Activated CD8-positive, alpha-beta memory T cell treated with anti-CD3 and anti-CD28 coated beads, Interleukin-2, amount 10 ng/mL, durations not matched to agents 7 days and 5 days (primary cell): ENCODE data around the gene ETV4. TPM values are rescaled to one million over a fixed set of nuclear protein-coding genes. Genes with fewer than 3 reads are reported as not detected.

Experiments used
- ATAC-seq: fragments of 150-1000 bp; cut with Tn5 transposase; one replicate; pipeline ENCODE4 v1.10.0; 2021; ENCODE audit warnings: moderate library complexity
- CTCF ChIA-PET: fragments of 350-600 bp; sonication (Branson Sonifier 250); formaldehyde crosslinking; loops from one replicate; lab custom pipeline; 2021; ENCODE audit warnings: antibody characterized with exemption; lab: Charles Lee
- DNase-seq: peaks from one replicate; pipeline ENCODE4 v3.0.0-alpha.2; 2020
- H3K27ac Mint-ChIP-seq: one replicate; pipeline ENCODE4 v1.8.0; 2021; ENCODE audit warnings: mild to moderate bottlenecking, mixed read lengths
- H3K27me3 Mint-ChIP-seq: one replicate; pipeline ENCODE4 v1.8.0; 2021; ENCODE audit warnings: mixed read lengths
- H3K36me3 Mint-ChIP-seq: one replicate; pipeline ENCODE4 v1.8.0; 2021; ENCODE audit warnings: mild to moderate bottlenecking, mixed read lengths
- H3K4me1 Mint-ChIP-seq: one replicate; pipeline ENCODE4 v1.8.0; 2021; ENCODE audit warnings: mixed read lengths
- H3K4me3 Mint-ChIP-seq: one replicate; pipeline ENCODE4 v1.8.0; 2021; ENCODE audit warnings: mild to moderate bottlenecking, moderate library complexity, mixed read lengths
- H3K9me3 Mint-ChIP-seq: one replicate; pipeline ENCODE4 v1.8.0; 2022; ENCODE audit warnings: low read depth, mixed read lengths
- total RNA-seq, 2 experiments: library from RNA; stranded (reverse); gene quantifications; one replicate each; pipeline ENCODE4 v1.2.3, GENCODE V29; 2021

Gene ETV4
- total RNA-seq, 2 experiments from 2014 or later: 0.82 to 1.9 TPM

DNA sequence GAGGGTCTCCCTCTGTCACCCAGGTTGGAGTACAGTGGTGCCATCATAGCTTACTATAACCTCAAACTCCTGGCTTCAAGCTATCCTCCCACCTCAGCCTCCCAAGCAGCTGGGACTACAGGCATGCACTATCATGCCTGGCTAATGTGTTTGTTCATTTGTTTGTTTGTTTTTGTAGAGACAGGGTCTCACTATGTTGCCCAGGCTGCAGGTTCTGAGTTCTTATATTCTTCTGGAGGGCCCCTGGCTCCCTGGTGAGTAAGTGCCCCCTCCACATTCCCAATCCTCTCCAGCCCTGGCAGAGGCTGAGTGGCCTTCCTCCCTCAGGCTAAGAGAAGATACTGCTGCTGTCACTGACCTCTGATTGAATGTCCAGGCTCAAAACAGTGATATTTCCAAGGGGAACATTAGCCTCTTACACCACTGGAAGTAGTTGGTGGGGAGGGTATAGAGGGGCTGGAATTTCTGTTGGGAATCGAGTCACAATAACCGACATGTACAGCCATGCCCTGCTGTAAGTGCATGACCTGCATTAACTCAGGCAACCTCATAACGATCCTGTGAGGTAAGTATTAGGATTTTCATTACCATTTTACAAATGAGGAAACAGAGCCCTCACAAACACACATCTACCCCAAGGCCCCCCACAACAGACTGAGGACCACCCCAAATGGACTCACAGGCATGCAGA, 2.7 kb upstream of the ETV4 start:
- no peak for DNase-seq
- H3K9me3 Mint-ChIP-seq: no peaks in the 10 kb centered on the region

GRCh38 chr17:43547659-43548256, 1.6 kb upstream of the ETV4 start:
- Mint-ChIP-seq H3K4me1 (peaks cover 19% of the 10 kb centered on the region), H3K9me3 (no peaks in the 10 kb centered on the region), H3K27ac (no peak overlapping the region), H3K36me3 (no peaks in the 10 kb centered on the region), H3K27me3 (peaks cover 68% of the 10 kb centered on the region), H3K4me3 (no peak overlapping the region)
- ATAC-seq (no peak), DNase-seq (no peak)
- CTCF ChIA-PET: interaction anchor here (0.7 to 1.6 kb wide), 4 partner anchors 11 to 64 kb away, joined by 3 to 7 read pairs (median 4); partner anchors contain the start of gene DHX8

More for the DNA sequence above, 2.7 kb upstream of the ETV4 start:
- no peaks in the 10 kb centered on the region for H3K36me3 Mint-ChIP-seq
- H3K27me3 Mint-ChIP-seq: peaks cover 64% of the 10 kb centered on the region
- no peak for ATAC-seq
- H3K27ac Mint-ChIP-seq: no peak overlapping the region
- CTCF ChIA-PET: interaction anchor here (0.7 kb wide), 1 partner anchor 22 kb away, joined by 3 read pairs; no protein-coding TSS in a partner anchor
- no peak overlapping the region for H3K4me3 Mint-ChIP-seq
- peaks cover 19% of the 10 kb centered on the region for H3K4me1 Mint-ChIP-seq

GRCh38 chr17:43547189-43547550, 1.0 kb upstream of the ETV4 start:
- no peak overlapping the region for H3K27ac Mint-ChIP-seq
- peaks cover 19% of the 10 kb centered on the region for H3K4me1 Mint-ChIP-seq
- H3K9me3 Mint-ChIP-seq: no peaks in the 10 kb centered on the region
- peaks cover 70% of the 10 kb centered on the region for H3K27me3 Mint-ChIP-seq
- H3K4me3 Mint-ChIP-seq: peak overlapping the region; percentile 77
- DNase-seq (no peak), ATAC-seq (no peak)
- H3K36me3 Mint-ChIP-seq: no peaks in the 10 kb centered on the region
- CTCF ChIA-PET: interaction anchor here (0.8 to 1.6 kb wide), 5 partner anchors 9 to 220 kb away, joined by 3 to 7 read pairs (median 3); partner anchors contain the start of gene DHX8

DNA sequence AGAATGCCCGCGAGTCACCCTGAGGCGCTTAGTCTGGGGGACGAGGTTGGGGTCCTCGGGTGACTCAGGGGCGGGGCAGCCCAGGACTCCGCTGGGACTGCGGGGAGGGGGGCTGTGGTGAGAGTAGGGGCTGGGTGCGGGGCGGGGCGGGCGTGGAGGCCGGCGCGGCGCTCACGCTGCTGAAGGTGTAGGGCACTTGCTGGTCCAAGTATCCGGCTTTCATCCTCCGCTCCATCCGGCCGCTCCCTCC, 832 bp downstream of the ETV4 start:
- ATAC-seq: peak; percentile 13
- Mint-ChIP-seq H3K4me1 (peaks cover 19% of the 10 kb centered on the region), H3K27ac (no peak overlapping the region), H3K36me3 (no peaks in the 10 kb centered on the region), H3K27me3 (peaks cover 66% of the 10 kb centered on the region), H3K9me3 (no peaks in the 10 kb centered on the region), H3K4me3 (peak overlapping the region; percentile 77)
- CTCF ChIA-PET: no interaction called here
- DNase-seq: peak; percentile 52

DNA sequence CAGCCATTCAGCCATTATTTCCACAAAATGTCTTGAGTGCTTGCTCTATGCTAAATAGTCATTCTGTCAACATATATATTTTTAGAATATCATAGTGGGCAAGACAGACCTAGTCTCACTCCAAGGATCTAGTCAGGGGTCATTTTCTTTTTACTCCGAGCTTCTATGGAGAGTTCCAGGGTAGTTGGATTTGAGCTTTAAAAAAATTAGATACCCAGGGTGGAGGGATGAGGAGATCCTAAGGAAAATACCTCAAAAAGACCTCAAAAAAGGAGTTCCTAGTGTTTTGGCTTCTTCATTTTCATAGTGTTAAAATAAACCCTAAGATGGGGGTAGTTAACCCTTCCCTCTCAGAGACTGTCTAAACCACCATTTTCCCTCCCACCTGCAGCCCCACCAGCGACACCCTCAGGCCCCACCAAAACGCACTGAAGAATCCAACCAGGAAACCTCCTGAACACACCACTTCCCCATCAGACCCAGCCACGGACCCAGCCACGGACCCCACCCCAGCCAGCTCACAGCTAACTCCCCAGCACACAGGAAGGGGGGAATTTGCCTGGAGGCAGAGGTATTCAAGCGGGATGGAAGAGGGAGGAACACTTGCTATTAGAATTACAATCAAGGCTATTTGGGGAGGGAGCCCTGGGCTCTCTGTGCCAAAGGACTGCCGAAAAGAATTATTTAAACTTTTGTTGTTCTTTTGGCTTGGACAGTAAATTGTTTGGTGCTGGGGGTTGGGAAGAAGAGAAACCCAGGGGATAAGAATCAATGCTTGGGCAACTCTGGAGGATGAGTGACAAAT, 2.2 kb downstream of the ETV4 start:
- no peak for ATAC-seq
- CTCF ChIA-PET: interaction anchor here (1.1 kb wide), 1 partner anchor 60 kb away, joined by 3 read pairs; the partner anchor contains the start of gene DHX8
- H3K36me3 Mint-ChIP-seq: no peaks in the 10 kb centered on the region
- peaks cover 58% of the 10 kb centered on the region for H3K27me3 Mint-ChIP-seq
- peaks cover 19% of the 10 kb centered on the region for H3K4me1 Mint-ChIP-seq
- H3K9me3 Mint-ChIP-seq: no peaks in the 10 kb centered on the region
- no peak for DNase-seq
- no peak overlapping the region for H3K4me3 Mint-ChIP-seq
- H3K27ac Mint-ChIP-seq: no peak overlapping the region

GRCh38 chr17:43543300-43543699, 2.8 kb downstream of the ETV4 start:
- H3K36me3 Mint-ChIP-seq: no peaks in the 10 kb centered on the region
- H3K4me1 Mint-ChIP-seq: peaks cover 19% of the 10 kb centered on the region
- DNase-seq (no peak), ATAC-seq (no peak)
- no peak overlapping the region for H3K27ac Mint-ChIP-seq
- peaks cover 53% of the 10 kb centered on the region for H3K27me3 Mint-ChIP-seq
- no peak overlapping the region for H3K4me3 Mint-ChIP-seq
- no peaks in the 10 kb centered on the region for H3K9me3 Mint-ChIP-seq
- CTCF ChIA-PET: interaction anchor here (1.1 kb wide), 1 partner anchor 59 kb away, joined by 3 read pairs; the partner anchor contains the start of gene DHX8

DNA sequence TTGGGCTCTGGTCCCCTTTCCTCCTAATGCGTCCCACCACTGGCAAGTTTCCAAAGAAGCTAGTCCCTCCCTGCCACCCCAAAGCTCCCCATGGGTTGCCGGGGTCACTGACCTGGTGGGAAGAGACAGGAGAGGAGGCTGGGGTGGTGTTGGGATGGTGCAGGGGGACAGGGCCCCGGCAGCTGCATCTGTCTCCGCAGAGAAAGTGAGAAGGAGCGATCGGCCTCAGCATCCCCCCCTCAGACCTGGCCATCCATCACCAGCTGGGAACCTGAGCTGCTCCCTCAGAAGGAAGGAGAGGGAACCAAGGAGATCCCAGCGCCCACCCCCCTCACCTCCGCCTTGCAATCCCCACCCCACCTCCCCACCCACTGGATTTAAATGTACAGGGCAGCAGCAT, 3.3 kb downstream of the ETV4 start:
- CTCF ChIA-PET: interaction anchor here (1.1 kb wide), 1 partner anchor 59 kb away, joined by 3 read pairs; the partner anchor contains the start of gene DHX8

DNA sequence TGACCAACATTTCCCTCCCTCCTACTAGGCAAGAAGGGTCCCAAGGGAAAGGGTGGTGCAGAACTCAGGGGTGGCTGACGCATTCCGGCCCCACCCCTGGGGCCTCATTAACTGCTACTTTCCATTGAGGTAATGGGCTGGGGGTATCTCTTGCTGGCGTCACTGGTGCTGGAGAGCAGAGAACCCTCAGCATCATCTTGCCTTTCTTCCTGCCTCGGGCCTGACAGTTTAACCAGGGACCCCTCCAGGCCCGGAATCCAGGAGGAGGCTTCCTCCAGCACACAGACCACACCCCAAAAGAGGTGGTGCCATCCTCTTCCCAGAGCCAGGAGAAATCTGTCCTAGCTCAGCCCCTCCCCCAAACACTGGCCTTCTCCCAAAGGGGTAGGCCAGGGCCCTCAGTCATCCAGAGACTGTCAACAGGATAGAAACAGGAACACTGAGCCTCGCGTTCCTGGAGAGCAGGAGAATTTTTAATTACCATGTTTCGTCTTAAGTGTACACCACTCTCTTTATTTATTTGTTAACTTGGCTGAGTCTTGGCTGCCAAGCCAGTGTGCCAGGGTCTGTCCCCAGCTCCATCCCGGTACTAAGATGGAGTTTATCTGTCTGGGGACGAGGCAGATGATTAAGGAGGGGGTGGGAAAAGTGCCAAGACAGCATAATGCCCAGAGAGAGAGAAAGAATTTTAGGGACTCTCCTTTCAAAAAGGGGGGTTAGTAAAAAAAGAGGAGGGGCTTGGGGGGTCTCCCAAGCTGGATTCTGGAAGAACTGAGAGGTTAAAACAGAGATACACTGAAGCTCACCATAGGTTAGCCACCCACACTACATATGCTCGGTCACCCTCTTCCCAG, 5.1 kb downstream of the ETV4 start:
- CTCF ChIA-PET: no interaction called here

More for the DNA sequence above, 3.3 kb downstream of the ETV4 start:
- no peak for DNase-seq
- no peaks in the 10 kb centered on the region for H3K36me3 Mint-ChIP-seq
- ATAC-seq: no peak
- no peaks in the 10 kb centered on the region for H3K9me3 Mint-ChIP-seq
- H3K27ac Mint-ChIP-seq: no peak overlapping the region
- peaks cover 48% of the 10 kb centered on the region for H3K27me3 Mint-ChIP-seq
- no peak overlapping the region for H3K4me3 Mint-ChIP-seq
- H3K4me1 Mint-ChIP-seq: peaks cover 19% of the 10 kb centered on the region

DNA sequence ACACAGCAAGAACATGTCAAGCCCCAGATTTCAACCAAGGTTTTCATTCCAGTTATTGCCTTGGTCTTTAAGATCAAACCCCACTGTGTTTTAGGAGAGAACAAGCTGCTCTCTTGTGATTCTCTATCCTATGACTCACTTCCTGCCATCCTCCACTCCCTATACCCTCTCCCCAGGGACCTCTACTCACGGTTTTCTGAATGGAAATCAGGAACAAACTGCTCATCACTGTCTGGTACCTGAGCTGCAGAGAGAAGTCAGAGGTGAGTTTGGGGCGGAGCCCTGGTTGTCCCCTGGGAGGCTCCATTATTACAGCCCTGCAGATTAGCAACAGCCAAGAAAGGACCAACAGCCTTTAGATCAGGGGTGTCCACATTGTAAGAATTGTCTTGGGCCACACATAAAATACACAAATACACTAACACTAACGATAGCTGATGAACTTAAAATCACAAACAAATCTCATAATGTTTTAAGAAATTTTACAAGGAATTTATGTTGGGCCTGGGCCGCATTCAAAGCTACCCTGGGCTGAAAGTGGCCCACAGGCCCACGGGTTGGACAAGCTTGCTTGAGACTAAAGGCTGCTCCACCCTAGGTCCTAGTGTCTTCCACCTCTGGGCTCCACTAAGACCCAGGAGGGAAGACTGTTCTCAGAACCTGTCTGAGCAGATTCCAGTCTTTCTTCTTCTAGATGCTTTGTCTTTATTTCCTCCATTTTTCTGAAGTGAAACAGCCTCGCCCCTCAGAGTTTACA, 9.7 kb downstream of the ETV4 start:
- Mint-ChIP-seq H3K27ac (no peak overlapping the region), H3K4me3 (no peak overlapping the region), H3K36me3 (no peaks in the 10 kb centered on the region), H3K4me1 (peaks cover 4% of the 10 kb centered on the region), H3K9me3 (no peaks in the 10 kb centered on the region), H3K27me3 (no peaks in the 10 kb centered on the region)
- ATAC-seq (no peak), DNase-seq (no peak)
- CTCF ChIA-PET: no interaction called here

More for the DNA sequence above, 5.1 kb downstream of the ETV4 start:
- peaks cover 34% of the 10 kb centered on the region for H3K27me3 Mint-ChIP-seq
- H3K36me3 Mint-ChIP-seq: no peaks in the 10 kb centered on the region
- H3K4me3 Mint-ChIP-seq: no peak overlapping the region
- no peak for DNase-seq
- no peaks in the 10 kb centered on the region for H3K9me3 Mint-ChIP-seq
- H3K27ac Mint-ChIP-seq: no peak overlapping the region
- H3K4me1 Mint-ChIP-seq: peaks cover 14% of the 10 kb centered on the region
- no peak for ATAC-seq

GRCh38 chr17:43534909-43535308, 11.2 kb downstream of the ETV4 start:
- Mint-ChIP-seq H3K4me1 (peaks cover 4% of the 10 kb centered on the region), H3K9me3 (no peaks in the 10 kb centered on the region), H3K27ac (no peak overlapping the region), H3K27me3 (no peaks in the 10 kb centered on the region), H3K36me3 (no peaks in the 10 kb centered on the region), H3K4me3 (no peak overlapping the region)
- DNase-seq (no peak), ATAC-seq (no peak)
- CTCF ChIA-PET: no interaction called here

GRCh38 chr17:43533699-43534098, 12.4 kb downstream of the ETV4 start:
- DNase-seq (no peak), ATAC-seq (no peak)
- no peaks in the 10 kb centered on the region for H3K36me3 Mint-ChIP-seq
- H3K27ac Mint-ChIP-seq: no peak overlapping the region
- H3K4me3 Mint-ChIP-seq: no peak overlapping the region
- H3K4me1 Mint-ChIP-seq: peaks cover 6% of the 10 kb centered on the region
- H3K9me3 Mint-ChIP-seq: no peaks in the 10 kb centered on the region
- H3K27me3 Mint-ChIP-seq: no peaks in the 10 kb centered on the region
- CTCF ChIA-PET: interaction anchor here (1.0 to 1.5 kb wide), 2 partner anchors 13 to 48 kb away, joined by 3 read pairs; no protein-coding TSS in a partner anchor

- H3K4me3 Mint-ChIP-seq: no peak overlapping the region
Measured at GRCh38 chr17:43532581-43532980, 13.6 kb downstream of the ETV4 start.

More at GRCh38 chr17:43532581-43532980, 13.6 kb downstream of the ETV4 start:
- CTCF ChIA-PET: interaction anchor here (1.5 kb wide), 1 partner anchor 12 kb away, joined by 3 read pairs; no protein-coding TSS in a partner anchor
- H3K36me3 Mint-ChIP-seq: no peaks in the 10 kb centered on the region
- H3K27me3 Mint-ChIP-seq: no peaks in the 10 kb centered on the region
- no peak overlapping the region for H3K27ac Mint-ChIP-seq
- no peaks in the 10 kb centered on the region for H3K9me3 Mint-ChIP-seq
- peaks cover 6% of the 10 kb centered on the region for H3K4me1 Mint-ChIP-seq
- ATAC-seq (no peak), DNase-seq (no peak)
